ENCODE measurements around the gene PHTF2. TPM values are rescaled to one million over a fixed set of nuclear protein-coding genes. Genes with fewer than 3 reads are reported as not detected.

Gene PHTF2
- total and polyA plus RNA-seq, 2 of the 4 experiments (the other 2 are of a cell fraction), result 28.3 to 69.9 TPM

DNA sequence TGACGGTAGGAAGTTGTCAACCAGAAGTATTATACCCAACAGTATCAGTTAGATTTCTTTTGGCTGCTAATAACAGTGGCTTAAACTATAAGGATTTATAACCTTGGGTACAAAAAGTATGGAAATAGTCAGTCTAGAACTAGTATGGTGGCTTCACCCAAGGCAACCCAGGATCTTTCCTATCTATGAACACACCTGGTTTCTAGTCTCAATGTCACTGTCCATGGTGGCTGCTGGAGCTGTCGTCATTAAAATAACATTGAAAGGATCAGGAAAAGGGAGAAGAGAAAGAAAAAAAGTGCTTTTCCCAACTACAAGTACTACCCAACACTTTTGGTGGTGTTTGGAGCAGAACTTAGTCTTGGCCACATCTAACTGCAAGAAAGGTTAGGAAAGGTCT is 27.7 kb downstream of the PHTF2 start:
- Histone ChIP-seq H4K91ac (ENCODE audit: insufficient read depth, low read depth, low read length) (no peak overlapping the region), H3K27ac (ENCODE audit: insufficient read depth, low read length) (no peak overlapping the region), H3K36me3 (ENCODE audit: control insufficient read depth, insufficient read depth, low read length) (no peaks in the 10 kb centered on the region), H3K56ac (ENCODE audit: extremely low read depth, insufficient read depth, low read length) (no peak overlapping the region; the same call in 1 of the 2 replicates), H4K20me1 (ENCODE audit: insufficient read depth, low read length) (no peaks in the 10 kb centered on the region), H3K4me1 (ENCODE audit: control insufficient read depth, insufficient read depth, low read length) (no peaks in the 10 kb centered on the region), H3K9me1 (ENCODE audit: insufficient read depth, low read length) (peaks cover 5% of the 10 kb centered on the region; the same call in 1 of the 2 replicates), H4K5ac (ENCODE audit: low read depth, low read length) (no peak overlapping the region), H2BK15ac (ENCODE audit: low read depth, low read length) (no peak overlapping the region), H2BK5ac (ENCODE audit: low read depth, low read length, poor library complexity, severe bottlenecking) (no peak overlapping the region), H3K23ac (ENCODE audit: low read depth, low read length) (no peak overlapping the region), H3K4me3 (ENCODE audit: insufficient read depth, low read depth, low read length) (no peak overlapping the region), H3K79me1 (ENCODE audit: low read depth in 1 of 2, low read length in 2 of 2) (peaks cover 23 to 55% of the 10 kb centered on the region in 2 experiments), H3K4ac (ENCODE audit: low read depth, low read length) (no peak overlapping the region), H2AFZ (replicated peaks; ENCODE audit: low read length, poor library complexity) (no peak overlapping the region), H3K18ac (ENCODE audit: low read depth, low read length) (no peak overlapping the region), H3K9ac (ENCODE audit: low read depth, low read length) (no peak overlapping the region), H2BK20ac (ENCODE audit: low read depth, low read length) (no peak overlapping the region), H3K27me3 (ENCODE audit: control insufficient read depth, insufficient read depth, low read length) (no peaks in the 10 kb centered on the region), H2AK9ac (replicated peaks; ENCODE audit: low read depth, low read length, poor library complexity) (no peak overlapping the region), H4K8ac (ENCODE audit: low read depth in 2 of 2, low read length in 2 of 2) (no peak overlapping the region), H3K14ac (replicated peaks; ENCODE audit: low read depth, low read length) (no peak overlapping the region), H3K4me2 (ENCODE audit: low read depth, low read length) (no peak overlapping the region), H3K9me3 (ENCODE audit: control insufficient read depth, insufficient read depth, low read length) (peaks cover 13% of the 10 kb centered on the region), H2AK5ac (ENCODE audit: low read depth, low read length) (no peak overlapping the region), H2BK120ac (ENCODE audit: low read depth, low read length) (no peak overlapping the region)
- DNase-seq (no peak), ATAC-seq (ENCODE audit: low read depth) (no peak)
- CTCF ChIA-PET, result interaction anchor here (0.7 kb wide), 1 partner anchor 93 kb away, joined by 3 read pairs; no protein-coding TSS in a partner anchor
- POLR2A ChIA-PET (ENCODE audit: unreplicated experiment), result no interaction called here
- BruUV-seq (replicated peaks), result TSS peak; percentile 34
- in situ Hi-C loops (cut with MboI; ENCODE audit: low sequenced_read_pairs) (no loop called here), intact Hi-C loops (cut with micrococcal nuclease) (no loop called here), dilution Hi-C loops (cut with HindIII; ENCODE audit: low sequenced_read_pairs, unreplicated experiment) (no loop called here)
- no CpG with 5 or more reads among the region's 2 CpGs for WGBS, 2 experiments (ENCODE audit: extremely low coverage in 2 of 2, insufficient read length in 1 of 2)
- TF ChIP-seq, protein P1, sequence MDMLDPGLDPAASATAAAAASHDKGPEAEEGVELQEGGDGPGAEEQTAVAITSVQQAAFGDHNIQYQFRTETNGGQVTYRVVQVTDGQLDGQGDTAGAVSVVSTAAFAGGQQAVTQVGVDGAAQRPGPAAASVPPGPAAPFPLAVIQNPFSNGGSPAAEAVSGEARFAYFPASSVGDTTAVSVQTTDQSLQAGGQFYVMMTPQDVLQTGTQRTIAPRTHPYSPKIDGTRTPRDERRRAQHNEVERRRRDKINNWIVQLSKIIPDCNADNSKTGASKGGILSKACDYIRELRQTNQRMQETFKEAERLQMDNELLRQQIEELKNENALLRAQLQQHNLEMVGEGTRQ (IDR thresholded peaks at IDR 0.05; ENCODE audit: low read depth, low read length), result no peak
- TF ChIP-seq, protein P2, sequence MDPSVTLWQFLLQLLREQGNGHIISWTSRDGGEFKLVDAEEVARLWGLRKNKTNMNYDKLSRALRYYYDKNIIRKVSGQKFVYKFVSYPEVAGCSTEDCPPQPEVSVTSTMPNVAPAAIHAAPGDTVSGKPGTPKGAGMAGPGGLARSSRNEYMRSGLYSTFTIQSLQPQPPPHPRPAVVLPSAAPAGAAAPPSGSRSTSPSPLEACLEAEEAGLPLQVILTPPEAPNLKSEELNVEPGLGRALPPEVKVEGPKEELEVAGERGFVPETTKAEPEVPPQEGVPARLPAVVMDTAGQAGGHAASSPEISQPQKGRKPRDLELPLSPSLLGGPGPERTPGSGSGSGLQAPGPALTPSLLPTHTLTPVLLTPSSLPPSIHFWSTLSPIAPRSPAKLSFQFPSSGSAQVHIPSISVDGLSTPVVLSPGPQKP (IDR thresholded peaks at IDR 0.05; ENCODE audit: borderline replicate concordance, low read depth, low read length), result no peak
- no peak for TF ChIP-seq POLR2A (IDR thresholded peaks at IDR 0.05; ENCODE audit: low read depth, low read length)

All from IMR-90 (cell line).